ENCODE data around the gene PTH2R. TPM values are rescaled to one million over a fixed set of nuclear protein-coding genes. Genes with fewer than 3 reads are reported as not detected.

The PTH2R gene
- polyA plus RNA-seq, 1 of the 3 experiments (the other 2 are of a cell fraction), result 4.0 TPM

DNA sequence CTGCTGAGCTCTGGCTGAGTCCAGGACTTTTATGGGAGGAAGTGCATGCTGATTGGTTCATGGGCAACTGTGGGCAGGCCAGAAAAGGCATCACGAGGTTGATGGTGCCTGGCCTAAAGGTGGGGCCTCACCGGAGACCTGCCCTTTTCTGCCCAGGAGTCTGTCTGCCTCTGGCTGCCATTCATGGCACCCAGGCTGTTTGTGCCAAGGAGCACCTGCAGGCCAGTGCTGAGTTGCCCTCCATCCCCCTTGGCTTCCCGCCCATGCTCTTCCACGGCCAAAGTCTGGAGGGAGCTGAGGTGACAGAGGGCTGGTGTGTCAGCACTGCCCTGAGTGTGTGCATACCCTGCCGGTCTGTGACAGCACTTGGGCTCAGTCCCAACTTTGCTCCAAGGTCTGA, 123.2 kb downstream of the PTH2R start (continued):
- TF ChIP-seq, protein P1, sequence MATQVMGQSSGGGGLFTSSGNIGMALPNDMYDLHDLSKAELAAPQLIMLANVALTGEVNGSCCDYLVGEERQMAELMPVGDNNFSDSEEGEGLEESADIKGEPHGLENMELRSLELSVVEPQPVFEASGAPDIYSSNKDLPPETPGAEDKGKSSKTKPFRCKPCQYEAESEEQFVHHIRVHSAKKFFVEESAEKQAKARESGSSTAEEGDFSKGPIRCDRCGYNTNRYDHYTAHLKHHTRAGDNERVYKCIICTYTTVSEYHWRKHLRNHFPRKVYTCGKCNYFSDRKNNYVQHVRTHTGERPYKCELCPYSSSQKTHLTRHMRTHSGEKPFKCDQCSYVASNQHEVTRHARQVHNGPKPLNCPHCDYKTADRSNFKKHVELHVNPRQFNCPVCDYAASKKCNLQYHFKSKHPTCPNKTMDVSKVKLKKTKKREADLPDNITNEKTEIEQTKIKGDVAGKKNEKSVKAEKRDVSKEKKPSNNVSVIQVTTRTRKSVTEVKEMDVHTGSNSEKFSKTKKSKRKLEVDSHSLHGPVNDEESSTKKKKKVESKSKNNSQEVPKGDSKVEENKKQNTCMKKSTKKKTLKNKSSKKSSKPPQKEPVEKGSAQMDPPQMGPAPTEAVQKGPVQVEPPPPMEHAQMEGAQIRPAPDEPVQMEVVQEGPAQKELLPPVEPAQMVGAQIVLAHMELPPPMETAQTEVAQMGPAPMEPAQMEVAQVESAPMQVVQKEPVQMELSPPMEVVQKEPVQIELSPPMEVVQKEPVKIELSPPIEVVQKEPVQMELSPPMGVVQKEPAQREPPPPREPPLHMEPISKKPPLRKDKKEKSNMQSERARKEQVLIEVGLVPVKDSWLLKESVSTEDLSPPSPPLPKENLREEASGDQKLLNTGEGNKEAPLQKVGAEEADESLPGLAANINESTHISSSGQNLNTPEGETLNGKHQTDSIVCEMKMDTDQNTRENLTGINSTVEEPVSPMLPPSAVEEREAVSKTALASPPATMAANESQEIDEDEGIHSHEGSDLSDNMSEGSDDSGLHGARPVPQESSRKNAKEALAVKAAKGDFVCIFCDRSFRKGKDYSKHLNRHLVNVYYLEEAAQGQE (IDR thresholded peaks at IDR 0.05; ENCODE audit: low read depth, low read length), result no peak
- TF ChIP-seq POLR2AphosphoS5 (IDR thresholded peaks at IDR 0.05; ENCODE audit: low read depth, low read length) (no peak), PBX3 (IDR thresholded peaks at IDR 0.05) (no peak), RFX5 (IDR thresholded peaks at IDR 0.05; ENCODE audit: low read length) (no peak), RCOR1 (IDR thresholded peaks at IDR 0.05; ENCODE audit: low read length) (no peak), MXI1 (IDR thresholded peaks at IDR 0.05; ENCODE audit: low read depth, low read length) (no peak), MEF2A (IDR thresholded peaks at IDR 0.05; ENCODE audit: borderline replicate concordance, low read depth) (no peak)
- TF ChIP-seq, protein P2, sequence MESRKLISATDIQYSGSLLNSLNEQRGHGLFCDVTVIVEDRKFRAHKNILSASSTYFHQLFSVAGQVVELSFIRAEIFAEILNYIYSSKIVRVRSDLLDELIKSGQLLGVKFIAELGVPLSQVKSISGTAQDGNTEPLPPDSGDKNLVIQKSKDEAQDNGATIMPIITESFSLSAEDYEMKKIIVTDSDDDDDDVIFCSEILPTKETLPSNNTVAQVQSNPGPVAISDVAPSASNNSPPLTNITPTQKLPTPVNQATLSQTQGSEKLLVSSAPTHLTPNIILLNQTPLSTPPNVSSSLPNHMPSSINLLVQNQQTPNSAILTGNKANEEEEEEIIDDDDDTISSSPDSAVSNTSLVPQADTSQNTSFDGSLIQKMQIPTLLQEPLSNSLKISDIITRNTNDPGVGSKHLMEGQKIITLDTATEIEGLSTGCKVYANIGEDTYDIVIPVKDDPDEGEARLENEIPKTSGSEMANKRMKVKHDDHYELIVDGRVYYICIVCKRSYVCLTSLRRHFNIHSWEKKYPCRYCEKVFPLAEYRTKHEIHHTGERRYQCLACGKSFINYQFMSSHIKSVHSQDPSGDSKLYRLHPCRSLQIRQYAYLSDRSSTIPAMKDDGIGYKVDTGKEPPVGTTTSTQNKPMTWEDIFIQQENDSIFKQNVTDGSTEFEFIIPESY (IDR thresholded peaks at IDR 0.05; ENCODE audit: borderline replicate concordance, low read depth), result no peak
- TF ChIP-seq, protein P3, sequence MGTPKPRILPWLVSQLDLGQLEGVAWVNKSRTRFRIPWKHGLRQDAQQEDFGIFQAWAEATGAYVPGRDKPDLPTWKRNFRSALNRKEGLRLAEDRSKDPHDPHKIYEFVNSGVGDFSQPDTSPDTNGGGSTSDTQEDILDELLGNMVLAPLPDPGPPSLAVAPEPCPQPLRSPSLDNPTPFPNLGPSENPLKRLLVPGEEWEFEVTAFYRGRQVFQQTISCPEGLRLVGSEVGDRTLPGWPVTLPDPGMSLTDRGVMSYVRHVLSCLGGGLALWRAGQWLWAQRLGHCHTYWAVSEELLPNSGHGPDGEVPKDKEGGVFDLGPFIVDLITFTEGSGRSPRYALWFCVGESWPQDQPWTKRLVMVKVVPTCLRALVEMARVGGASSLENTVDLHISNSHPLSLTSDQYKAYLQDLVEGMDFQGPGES (IDR thresholded peaks at IDR 0.05; ENCODE audit: low read depth, low read length), result no peak

DNA sequence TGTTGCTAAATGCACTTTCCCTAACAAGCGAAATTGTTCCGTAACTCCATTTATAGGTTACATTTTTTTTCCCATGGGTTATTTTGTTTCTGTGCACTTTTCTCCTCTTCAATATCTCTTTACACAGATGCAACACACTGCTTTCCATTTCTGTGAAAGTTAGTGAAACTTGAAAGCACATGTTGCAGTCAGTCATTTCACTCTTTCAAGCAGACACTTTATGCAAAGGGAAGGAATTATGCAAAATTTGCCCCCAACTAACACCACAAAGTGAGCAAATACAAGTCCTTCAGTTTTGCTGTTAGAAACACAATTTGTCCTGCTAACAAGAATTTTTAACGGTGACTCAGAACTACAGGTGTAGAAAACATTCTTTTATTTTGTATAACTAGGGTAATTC, 124.8 kb downstream of the PTH2R start:
- Histone ChIP-seq H3K79me2 (ENCODE audit: insufficient read depth) (no peaks in the 10 kb centered on the region), H3K9me2 (no peaks in the 10 kb centered on the region), H3F3A (replicated peaks; ENCODE audit: insufficient read depth) (no peaks in the 10 kb centered on the region), H3K27ac (ENCODE audit: low read depth in 2 of 2, low read length in 1 of 2) (no peak overlapping the region), H2AFZ (ENCODE audit: low read depth) (no peak overlapping the region), H3K27me3 (ENCODE audit: insufficient read depth) (no peaks in the 10 kb centered on the region), H3K9ac (no peak overlapping the region), H4K20me1 (ENCODE audit: insufficient read depth) (no peaks in the 10 kb centered on the region), H3K9me3 (no peaks in the 10 kb centered on the region), H3K4me2 (no peak overlapping the region), H3K36me3 (replicated peaks in 1 of 2; ENCODE audit: control insufficient read depth in 1 of 2, insufficient read depth in 2 of 2, low read length in 1 of 2) (no peaks in the 10 kb centered on the region), H3K4me1 (ENCODE audit: control insufficient read depth in 1 of 2, insufficient read depth in 2 of 2, low read depth in 1 of 2, low read length in 1 of 2) (no peaks in the 10 kb centered on the region; a peak in 1 of 4 replicates), H3K4me3 (ENCODE audit: low read depth in 2 of 2, low read length in 1 of 2) (no peak overlapping the region)
- 80% methylated on average over 3 of the region's 3 CpGs for WGBS (ENCODE audit: low lambda C conversion rate)
- DNase-seq, result no peak
- POLR2A ChIA-PET, result no interaction called here
- CTCF ChIA-PET, result no interaction called here
- TF ChIP-seq ELF1 (IDR thresholded peaks at IDR 0.05), result no peak
- no peak for TF ChIP-seq FOXM1 (IDR thresholded peaks at IDR 0.05; ENCODE audit: low read depth)
- TF ChIP-seq CTCF (IDR thresholded peaks at IDR 0.05), result no peak
- TF ChIP-seq, protein P2 (IDR thresholded peaks at IDR 0.05; ENCODE audit: borderline replicate concordance, low read depth), result no peak
- no peak for TF ChIP-seq EP300 (IDR thresholded peaks at IDR 0.05; ENCODE audit: borderline replicate concordance in 1 of 2, low read depth in 1 of 2, low read length in 1 of 2)
- no peak for TF ChIP-seq NFIC (IDR thresholded peaks at IDR 0.05; ENCODE audit: borderline replicate concordance)
- no peak for TF ChIP-seq MXI1 (IDR thresholded peaks at IDR 0.05; ENCODE audit: low read depth, low read length)
- TF ChIP-seq SMC3 (IDR thresholded peaks at IDR 0.05; ENCODE audit: low read depth, low read length), result no peak
- TF ChIP-seq, protein P4, sequence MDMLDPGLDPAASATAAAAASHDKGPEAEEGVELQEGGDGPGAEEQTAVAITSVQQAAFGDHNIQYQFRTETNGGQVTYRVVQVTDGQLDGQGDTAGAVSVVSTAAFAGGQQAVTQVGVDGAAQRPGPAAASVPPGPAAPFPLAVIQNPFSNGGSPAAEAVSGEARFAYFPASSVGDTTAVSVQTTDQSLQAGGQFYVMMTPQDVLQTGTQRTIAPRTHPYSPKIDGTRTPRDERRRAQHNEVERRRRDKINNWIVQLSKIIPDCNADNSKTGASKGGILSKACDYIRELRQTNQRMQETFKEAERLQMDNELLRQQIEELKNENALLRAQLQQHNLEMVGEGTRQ (IDR thresholded peaks at IDR 0.05; ENCODE audit: borderline replicate concordance, low read depth, low read length), result no peak
- no peak for TF ChIP-seq RXRA (IDR thresholded peaks at IDR 0.05; ENCODE audit: borderline replicate concordance, low read depth)
